ENCODE measurements around the gene CNTN5.

CNTN5 gene

GRCh38 chr11:99614352-99614751 is 593.6 kb downstream of the CNTN5 start:
- ATAC-seq, result no peak
- TF ChIP-seq ARNTL (CRISPR knock-in tag; IDR thresholded peaks at IDR 0.05; ENCODE audit: borderline replicate concordance, low read depth), result no peak
- no peak for TF ChIP-seq TOX (CRISPR knock-in tag; IDR thresholded peaks at IDR 0.05; ENCODE audit: borderline replicate concordance)
- TF ChIP-seq CSRNP3 (CRISPR knock-in tag; IDR thresholded peaks at IDR 0.05), result no peak
- no peak for TF ChIP-seq ZNF70 (CRISPR knock-in tag; IDR thresholded peaks at IDR 0.05)
- no peak for TF ChIP-seq TCF4 (CRISPR knock-in tag; IDR thresholded peaks at IDR 0.05; ENCODE audit: borderline replicate concordance)
- TF ChIP-seq RARB (CRISPR knock-in tag; IDR thresholded peaks at IDR 0.05), result no peak
- TF ChIP-seq ZNF8 (CRISPR knock-in tag; IDR thresholded peaks at IDR 0.05), result no peak
- TF ChIP-seq ZFP3 (CRISPR knock-in tag; IDR thresholded peaks at IDR 0.05), result no peak
- TF ChIP-seq BACH2 (CRISPR knock-in tag; IDR thresholded peaks at IDR 0.05; ENCODE audit: borderline replicate concordance), result no peak
- no peak for TF ChIP-seq ZNF565 (CRISPR knock-in tag; conservative IDR thresholded peaks at IDR 0.05; ENCODE audit: low read depth)
- TF ChIP-seq CSDC2 (CRISPR knock-in tag; IDR thresholded peaks at IDR 0.05), result no peak
- TF ChIP-seq ZFP30 (CRISPR knock-in tag; IDR thresholded peaks at IDR 0.05), result no peak
- TF ChIP-seq, protein P1, sequence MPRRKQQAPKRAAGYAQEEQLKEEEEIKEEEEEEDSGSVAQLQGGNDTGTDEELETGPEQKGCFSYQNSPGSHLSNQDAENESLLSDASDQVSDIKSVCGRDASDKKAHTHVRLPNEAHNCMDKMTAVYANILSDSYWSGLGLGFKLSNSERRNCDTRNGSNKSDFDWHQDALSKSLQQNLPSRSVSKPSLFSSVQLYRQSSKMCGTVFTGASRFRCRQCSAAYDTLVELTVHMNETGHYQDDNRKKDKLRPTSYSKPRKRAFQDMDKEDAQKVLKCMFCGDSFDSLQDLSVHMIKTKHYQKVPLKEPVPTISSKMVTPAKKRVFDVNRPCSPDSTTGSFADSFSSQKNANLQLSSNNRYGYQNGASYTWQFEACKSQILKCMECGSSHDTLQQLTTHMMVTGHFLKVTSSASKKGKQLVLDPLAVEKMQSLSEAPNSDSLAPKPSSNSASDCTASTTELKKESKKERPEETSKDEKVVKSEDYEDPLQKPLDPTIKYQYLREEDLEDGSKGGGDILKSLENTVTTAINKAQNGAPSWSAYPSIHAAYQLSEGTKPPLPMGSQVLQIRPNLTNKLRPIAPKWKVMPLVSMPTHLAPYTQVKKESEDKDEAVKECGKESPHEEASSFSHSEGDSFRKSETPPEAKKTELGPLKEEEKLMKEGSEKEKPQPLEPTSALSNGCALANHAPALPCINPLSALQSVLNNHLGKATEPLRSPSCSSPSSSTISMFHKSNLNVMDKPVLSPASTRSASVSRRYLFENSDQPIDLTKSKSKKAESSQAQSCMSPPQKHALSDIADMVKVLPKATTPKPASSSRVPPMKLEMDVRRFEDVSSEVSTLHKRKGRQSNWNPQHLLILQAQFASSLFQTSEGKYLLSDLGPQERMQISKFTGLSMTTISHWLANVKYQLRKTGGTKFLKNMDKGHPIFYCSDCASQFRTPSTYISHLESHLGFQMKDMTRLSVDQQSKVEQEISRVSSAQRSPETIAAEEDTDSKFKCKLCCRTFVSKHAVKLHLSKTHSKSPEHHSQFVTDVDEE (CRISPR knock-in tag; IDR thresholded peaks at IDR 0.05), result no peak
- no peak for TF ChIP-seq CREB5 (CRISPR knock-in tag; IDR thresholded peaks at IDR 0.05; ENCODE audit: low read depth)
- TF ChIP-seq ISL1 (CRISPR knock-in tag; IDR thresholded peaks at IDR 0.05), result no peak
- no peak for TF ChIP-seq OSR1 (CRISPR knock-in tag; IDR thresholded peaks at IDR 0.05)
- no peak for TF ChIP-seq SNAI2 (CRISPR knock-in tag; IDR thresholded peaks at IDR 0.05)
- TF ChIP-seq PPARA (CRISPR knock-in tag; IDR thresholded peaks at IDR 0.05; ENCODE audit: borderline replicate concordance), result no peak
- TF ChIP-seq ZC3H10 (CRISPR knock-in tag; IDR thresholded peaks at IDR 0.05), result no peak
- no peak for TF ChIP-seq POU6F1 (CRISPR knock-in tag; IDR thresholded peaks at IDR 0.05; ENCODE audit: borderline replicate concordance, low read depth)

- TF ChIP-seq ZFP3 (CRISPR knock-in tag; IDR thresholded peaks at IDR 0.05), result no peak
- no peak for TF ChIP-seq RARB (CRISPR knock-in tag; IDR thresholded peaks at IDR 0.05)
- no peak for TF ChIP-seq ISL1 (CRISPR knock-in tag; IDR thresholded peaks at IDR 0.05)
- no peak for TF ChIP-seq ZC3H10 (CRISPR knock-in tag; IDR thresholded peaks at IDR 0.05)
- no peak for TF ChIP-seq CSDC2 (CRISPR knock-in tag; IDR thresholded peaks at IDR 0.05)
- no peak for TF ChIP-seq CSRNP3 (CRISPR knock-in tag; IDR thresholded peaks at IDR 0.05)
- no peak for TF ChIP-seq TOX (CRISPR knock-in tag; IDR thresholded peaks at IDR 0.05; ENCODE audit: borderline replicate concordance)
- TF ChIP-seq, protein P1 (CRISPR knock-in tag; IDR thresholded peaks at IDR 0.05), result no peak
- no peak for TF ChIP-seq ESRRG (CRISPR knock-in tag; IDR thresholded peaks at IDR 0.05)
- TF ChIP-seq PATZ1 (CRISPR knock-in tag; IDR thresholded peaks at IDR 0.05; ENCODE audit: borderline replicate concordance), result no peak
- no peak for TF ChIP-seq SNAI2 (CRISPR knock-in tag; IDR thresholded peaks at IDR 0.05)
- no peak for TF ChIP-seq ZNF8 (CRISPR knock-in tag; IDR thresholded peaks at IDR 0.05)
- TF ChIP-seq TCF4 (CRISPR knock-in tag; IDR thresholded peaks at IDR 0.05; ENCODE audit: borderline replicate concordance), result no peak
- ATAC-seq, result no peak
Measured at GRCh38 chr11:99630629-99631028, 609.9 kb downstream of the CNTN5 start.

All from SK-N-SH treated with all-trans-retinoic acid at 6 μM for 48 hours (cell line).